Smooth muscle cell (in vitro differentiated cells): Measurements from ENCODE around the gene DCHS2. TPM values are rescaled to one million over a fixed set of nuclear protein-coding genes. Genes with fewer than 3 reads are reported as not detected.
"Not testable (repeated sequence)": the region's sequence is repeated elsewhere in the genome, so short reads cannot be mapped to it uniquely, and the experiment has no call there.

Experiments
- DNase-seq: peaks from one replicate; lab custom pipeline; 2025; ENCODE audit not compliant: unreplicated experiment; lab: John Stamatoyannopoulos, UW
- H2AFZ ChIP-seq: fragments of 200-600 bp; sonication (generic); 2 replicates; pipeline ENCODE4 v1.6.0; 2016; ENCODE audit warnings: antibody characterized with exemption, low read depth, mild to moderate bottlenecking
- H3F3A ChIP-seq: fragments of 200-600 bp; sonication (generic); 2 replicates; pipeline ENCODE4 v1.6.0; 2017; ENCODE audit warnings: antibody characterized with exemption, low read depth
- H3K27ac ChIP-seq: fragments of 200-600 bp; sonication (generic); 2 replicates; pipeline ENCODE4 v1.5.1; 2016; ENCODE audit warnings: low read depth, mild to moderate bottlenecking
- H3K27me3 ChIP-seq: fragments of 200-600 bp; sonication (generic); 2 replicates; pipeline ENCODE4 v1.6.1; 2016; ENCODE audit warnings: low read depth, mild to moderate bottlenecking
- H3K36me3 ChIP-seq: fragments of 200-600 bp; sonication (generic); 2 replicates; pipeline ENCODE4 v1.5.1; 2016; ENCODE audit warnings: low read depth
- H3K4me1 ChIP-seq: fragments of 200-600 bp; sonication (generic); 2 replicates; pipeline ENCODE4 v1.5.1; 2016; ENCODE audit warnings: low read depth
- H3K4me2 ChIP-seq: fragments of 200-600 bp; sonication (generic); 2 replicates; pipeline ENCODE4 v1.6.0; 2016; ENCODE audit warnings: mild to moderate bottlenecking
- H3K4me3 ChIP-seq: fragments of 200-600 bp; sonication (generic); 2 replicates; pipeline ENCODE4 v1.5.1; 2016; ENCODE audit warnings: mild to moderate bottlenecking
- H3K79me2 ChIP-seq: fragments of 200-600 bp; sonication (generic); 2 replicates; pipeline ENCODE4 v1.6.0; 2016; ENCODE audit warnings: low read depth, mild to moderate bottlenecking
- H3K9ac ChIP-seq: fragments of 200-600 bp; sonication (generic); 2 replicates; pipeline ENCODE4 v1.6.0; 2016; ENCODE audit warnings: low read depth
- H3K9me3 ChIP-seq: fragments of 200-600 bp; sonication (generic); replicated peaks from 2 replicates; pipeline ENCODE4 v1.5.1; 2016; ENCODE audit warnings: low read depth
- H4K20me1 ChIP-seq: fragments of 200-600 bp; sonication (generic); 2 replicates; pipeline ENCODE4 v1.6.0; 2016; ENCODE audit warnings: low read depth
- WGBS: methylation state at CpG from one replicate; pipeline ENCODE4 v1.1.7; 2016; ENCODE audit warnings: low lambda C conversion rate; 5-methylcytosine and 5-hydroxymethylcytosine counted together
- polyA plus RNA-seq: library from polyadenylated mRNA; unstranded; fragments of >200 nt; fragmentation: Nextera tagmentation; extraction: Ambion mirVana; gene quantifications from 2 replicates; pipeline ENCODE4 v1.2.1, GENCODE V29; 2016
- total RNA-seq: library from RNA; depleted of rRNA; stranded (reverse); fragments of >200 nt; gene quantifications from 2 replicates; pipeline ENCODE4 v1.2.3, GENCODE V29; 2014
- TF ChIP-seq, protein P1 (sequence below): fragments of 200-600 bp; sonication (generic); IDR thresholded peaks from 2 replicates; pipeline ENCODE4 v1.5.1; 2017; ENCODE audit warnings: borderline replicate concordance, mild to moderate bottlenecking, antibody characterized with exemption; ENCODE audit not compliant: insufficient read depth, poor library complexity, severe bottlenecking

The DCHS2 gene
- total and polyA plus RNA-seq, 2 experiments from 2014 or later: 0.45 to 1.3 TPM

DNA sequence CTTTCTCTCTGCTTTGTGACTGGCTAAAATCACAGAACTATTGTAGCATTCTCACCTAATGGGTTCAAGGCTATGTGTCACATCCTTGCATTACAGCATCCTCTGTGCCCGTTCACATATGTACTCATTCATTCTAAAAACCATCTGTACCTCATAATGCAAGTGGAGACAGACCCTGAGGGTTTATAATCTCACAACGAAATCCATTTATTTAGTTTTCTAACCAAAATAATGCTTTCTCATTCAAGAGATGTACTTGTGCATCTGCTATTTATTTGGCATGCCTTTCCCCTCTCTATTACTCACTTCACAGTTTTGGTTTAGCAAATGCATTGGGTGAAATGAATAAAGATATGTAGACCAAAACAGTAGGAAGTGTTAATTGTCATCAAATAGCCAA lies 261.5 kb downstream of the DCHS2 start:
- Histone ChIP-seq H3K4me2 (no peak overlapping the region), H3K36me3 (no peaks in the 10 kb centered on the region), H3K27ac (no peak overlapping the region), H3K27me3 (no peaks in the 10 kb centered on the region), H3K9me3 (no peaks in the 10 kb centered on the region), H3K4me3 (no peak overlapping the region), H3K9ac (no peak overlapping the region), H3F3A (no peaks in the 10 kb centered on the region), H3K4me1 (no peaks in the 10 kb centered on the region), H3K79me2 (no peaks in the 10 kb centered on the region), H2AFZ (no peak overlapping the region), H4K20me1 (no peaks in the 10 kb centered on the region)
- TF ChIP-seq, protein P1, sequence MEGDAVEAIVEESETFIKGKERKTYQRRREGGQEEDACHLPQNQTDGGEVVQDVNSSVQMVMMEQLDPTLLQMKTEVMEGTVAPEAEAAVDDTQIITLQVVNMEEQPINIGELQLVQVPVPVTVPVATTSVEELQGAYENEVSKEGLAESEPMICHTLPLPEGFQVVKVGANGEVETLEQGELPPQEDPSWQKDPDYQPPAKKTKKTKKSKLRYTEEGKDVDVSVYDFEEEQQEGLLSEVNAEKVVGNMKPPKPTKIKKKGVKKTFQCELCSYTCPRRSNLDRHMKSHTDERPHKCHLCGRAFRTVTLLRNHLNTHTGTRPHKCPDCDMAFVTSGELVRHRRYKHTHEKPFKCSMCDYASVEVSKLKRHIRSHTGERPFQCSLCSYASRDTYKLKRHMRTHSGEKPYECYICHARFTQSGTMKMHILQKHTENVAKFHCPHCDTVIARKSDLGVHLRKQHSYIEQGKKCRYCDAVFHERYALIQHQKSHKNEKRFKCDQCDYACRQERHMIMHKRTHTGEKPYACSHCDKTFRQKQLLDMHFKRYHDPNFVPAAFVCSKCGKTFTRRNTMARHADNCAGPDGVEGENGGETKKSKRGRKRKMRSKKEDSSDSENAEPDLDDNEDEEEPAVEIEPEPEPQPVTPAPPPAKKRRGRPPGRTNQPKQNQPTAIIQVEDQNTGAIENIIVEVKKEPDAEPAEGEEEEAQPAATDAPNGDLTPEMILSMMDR: no peak
- DNase-seq: no peak
- 85% methylated on average over 2 of the region's 2 CpGs for WGBS

DNA sequence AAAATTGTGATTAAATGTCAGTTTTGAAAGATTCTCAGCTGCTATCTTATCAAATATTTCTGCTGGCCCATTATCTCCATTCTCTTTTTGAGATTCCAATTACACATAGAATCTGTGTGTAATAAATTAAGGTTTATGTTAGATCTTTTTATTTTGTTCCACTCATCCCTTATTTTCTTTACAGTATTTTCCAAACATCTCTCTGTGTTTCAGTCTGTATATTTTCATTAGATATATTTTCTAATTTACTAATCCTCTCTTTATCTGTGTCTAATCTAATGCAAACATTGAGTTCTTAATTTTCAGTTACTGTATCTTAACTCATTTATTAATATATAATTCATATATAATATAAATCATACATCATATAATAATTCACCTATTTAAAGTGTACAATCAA lies 268.7 kb downstream of the DCHS2 start:
- no peak overlapping the region for H2AFZ ChIP-seq
- DNase-seq: no peak
- H3K9me3 ChIP-seq: no peaks in the 10 kb centered on the region
- no peaks in the 10 kb centered on the region for H4K20me1 ChIP-seq
- no peaks in the 10 kb centered on the region for H3K27me3 ChIP-seq
- no peak overlapping the region for H3K9ac ChIP-seq
- no peak overlapping the region for H3K27ac ChIP-seq
- TF ChIP-seq, protein P1: no peak
- no peak overlapping the region for H3K4me2 ChIP-seq
- no peaks in the 10 kb centered on the region for H3K36me3 ChIP-seq
- H3K79me2 ChIP-seq: no peaks in the 10 kb centered on the region
- H3F3A ChIP-seq: no peaks in the 10 kb centered on the region
- no peak overlapping the region for H3K4me3 ChIP-seq
- no peaks in the 10 kb centered on the region for H3K4me1 ChIP-seq

DNA sequence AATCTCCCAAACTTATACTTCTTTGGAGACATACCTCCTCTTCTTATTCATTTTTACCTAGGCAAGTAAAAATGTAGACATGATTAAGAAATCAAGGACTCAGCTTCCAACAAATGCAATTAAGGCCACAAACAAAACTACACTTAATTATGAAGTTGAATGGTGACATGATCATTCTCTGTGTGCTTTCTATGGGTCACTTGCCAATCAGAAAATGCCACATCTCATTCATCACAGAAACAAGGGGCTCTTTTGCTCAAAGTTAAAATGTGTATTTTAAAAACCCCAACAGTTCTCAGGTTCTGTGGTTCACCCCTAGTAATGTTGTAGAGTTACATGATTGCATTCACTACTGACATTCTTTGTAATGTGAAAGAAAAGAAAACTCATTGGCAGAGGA lies 273.5 kb downstream of the DCHS2 start:
- Histone ChIP-seq H3K4me3 (no peak overlapping the region), H2AFZ (no peak overlapping the region), H3K4me2 (no peak overlapping the region), H3K9ac (no peak overlapping the region), H3K79me2 (no peaks in the 10 kb centered on the region), H4K20me1 (no peaks in the 10 kb centered on the region), H3K27me3 (no peaks in the 10 kb centered on the region), H3F3A (no peaks in the 10 kb centered on the region), H3K36me3 (no peaks in the 10 kb centered on the region), H3K27ac (no peak overlapping the region), H3K9me3 (no peaks in the 10 kb centered on the region), H3K4me1 (no peaks in the 10 kb centered on the region)
- no peak for DNase-seq
- TF ChIP-seq, protein P1: no peak

DNA sequence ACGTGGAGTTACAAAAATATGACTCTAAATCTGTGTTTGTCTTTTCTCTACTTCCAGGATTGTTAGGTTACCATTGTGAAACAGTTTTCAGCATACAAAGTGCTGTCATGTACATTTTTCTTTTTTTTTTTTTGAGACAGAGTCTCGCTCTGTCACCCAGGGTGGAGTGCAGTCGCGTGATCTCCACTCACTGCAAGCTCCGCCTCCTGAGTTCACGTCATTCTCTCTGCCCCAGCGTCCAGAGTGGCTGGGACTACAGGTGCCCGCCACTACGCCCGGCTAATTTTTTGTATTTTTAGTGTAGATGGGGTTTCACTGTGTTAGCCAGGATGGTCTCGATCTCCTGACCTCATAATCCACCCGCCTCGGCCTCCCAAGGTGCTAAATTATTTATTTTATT lies 274.2 kb downstream of the DCHS2 start:
- 83% methylated on average over 13 of the region's 13 CpGs for WGBS
- H3K36me3 ChIP-seq, H2AFZ ChIP-seq, H3F3A ChIP-seq, H3K4me1 ChIP-seq, H3K79me2 ChIP-seq, H3K4me2 ChIP-seq, H3K9me3 ChIP-seq, H3K9ac ChIP-seq, H4K20me1 ChIP-seq, DNase-seq, H3K27me3 ChIP-seq, H3K27ac ChIP-seq, H3K4me3 ChIP-seq: not testable (repeated sequence)
